Measurements from ENCODE around the gene NEURL3.
A peak's percentile ranks its signal among the peaks of the same experiment; 100 is the strongest.
"Not testable (repeated sequence)": the region's sequence is repeated elsewhere in the genome, so short reads cannot be mapped to it uniquely, and the experiment has no call there.

Gene NEURL3

GRCh38 chr2:96506016-96506906 is 1.1 kb upstream of the NEURL3 start:
- DNase-seq, result no peak

GRCh38 chr2:96503637-96504243 is 1.4 kb downstream of the NEURL3 start:
- DNase-seq, result no peak

- DNase-seq, result no peak
These were observed 2.1 kb downstream of the NEURL3 start for GRCh38 chr2:96502891-96503636.

GRCh38 chr2:96501886-96502810 is 3.0 kb downstream of the NEURL3 start:
- no peak for DNase-seq

GRCh38 chr2:96501471-96501874 is 3.7 kb downstream of the NEURL3 start:
- DNase-seq, result no peak

- no peak for DNase-seq
These were observed 4.6 kb downstream of the NEURL3 start for GRCh38 chr2:96500385-96501066.

- no peak for DNase-seq
These were observed 5.8 kb downstream of the NEURL3 start for GRCh38 chr2:96499061-96499960.

GRCh38 chr2:96498611-96499010 is 6.5 kb downstream of the NEURL3 start:
- not testable (repeated sequence) for DNase-seq

GRCh38 chr2:96498021-96498431 is 7.1 kb downstream of the NEURL3 start:
- no peak for DNase-seq

GRCh38 chr2:96495982-96496629 is 9.1 kb downstream of the NEURL3 start:
- no peak for DNase-seq

GRCh38 chr2:96494188-96494587 is 11.0 kb downstream of the NEURL3 start:
- no peak for DNase-seq

- DNase-seq, result no peak
These were observed 12.1 kb downstream of the NEURL3 start for GRCh38 chr2:96493072-96493471.

GRCh38 chr2:96491860-96492497 is 13.2 kb downstream of the NEURL3 start:
- DNase-seq, result no peak

GRCh38 chr2:96489663-96490062 is 15.5 kb downstream of the NEURL3 start:
- no peak for DNase-seq

- no peak for DNase-seq
These were observed 15.9 kb downstream of the NEURL3 start for GRCh38 chr2:96489261-96489660.

- DNase-seq, result no peak
These were observed 18.5 kb downstream of the NEURL3 start for GRCh38 chr2:96486696-96487095.

- peak; percentile 30 for DNase-seq
These were observed 19.2 kb downstream of the NEURL3 start for GRCh38 chr2:96485751-96486651.

GRCh38 chr2:96485350-96485749 is 19.8 kb downstream of the NEURL3 start:
- no peak for DNase-seq

GRCh38 chr2:96484091-96484490 is 21.1 kb downstream of the NEURL3 start:
- DNase-seq, result no peak
